Measurements from ENCODE around the gene PTTG1IP. TPM values are rescaled to one million over a fixed set of nuclear protein-coding genes. Genes with fewer than 3 reads are reported as not detected.
"Not testable (repeated sequence)": the region's sequence is repeated elsewhere in the genome, so short reads cannot be mapped to it uniquely, and the experiment has no call there.

Gene PTTG1IP
- total RNA-seq, 1 donor from 2014 or later, result 88.6 TPM

DNA sequence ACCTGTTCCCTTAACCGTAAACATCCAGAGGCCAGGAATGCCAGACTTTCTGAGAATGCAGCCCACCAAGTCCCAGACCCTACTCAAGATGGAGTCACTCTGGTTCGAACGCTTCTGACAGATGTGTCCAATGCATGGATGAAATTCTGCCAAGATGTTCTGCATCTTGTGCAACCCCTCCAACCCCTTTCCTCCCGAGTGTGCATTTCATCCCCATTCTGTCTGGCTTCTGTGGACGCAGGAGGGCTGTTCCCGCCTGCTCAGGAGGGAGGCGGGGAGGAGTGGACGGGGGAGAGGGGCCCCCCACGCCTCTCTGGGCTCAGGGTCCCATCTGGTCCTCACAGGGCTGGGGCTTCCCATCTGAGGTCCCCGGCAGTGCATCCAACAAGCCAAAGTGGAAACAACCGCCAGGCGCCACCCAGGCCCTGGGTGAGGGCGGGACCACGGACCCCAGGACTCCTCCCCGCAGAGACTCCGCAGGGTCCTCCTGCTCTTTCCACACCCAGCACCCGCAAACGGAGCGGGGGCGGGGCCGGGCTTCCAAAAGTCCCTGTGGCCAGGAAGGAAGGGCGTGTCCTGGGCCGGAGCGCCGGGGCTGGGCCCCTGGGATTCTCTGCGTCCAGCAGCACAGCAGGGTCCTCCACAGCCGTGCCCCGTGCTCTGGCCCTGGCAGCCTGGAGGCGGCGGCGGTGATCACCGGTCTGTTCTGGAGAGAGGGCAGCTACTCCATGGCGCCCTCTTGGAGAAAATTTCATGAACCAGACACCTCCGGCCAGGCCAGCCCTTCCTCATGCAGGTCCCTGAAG, 27.9 kb downstream of the PTTG1IP start:
- no peak for DNase-seq

DNA sequence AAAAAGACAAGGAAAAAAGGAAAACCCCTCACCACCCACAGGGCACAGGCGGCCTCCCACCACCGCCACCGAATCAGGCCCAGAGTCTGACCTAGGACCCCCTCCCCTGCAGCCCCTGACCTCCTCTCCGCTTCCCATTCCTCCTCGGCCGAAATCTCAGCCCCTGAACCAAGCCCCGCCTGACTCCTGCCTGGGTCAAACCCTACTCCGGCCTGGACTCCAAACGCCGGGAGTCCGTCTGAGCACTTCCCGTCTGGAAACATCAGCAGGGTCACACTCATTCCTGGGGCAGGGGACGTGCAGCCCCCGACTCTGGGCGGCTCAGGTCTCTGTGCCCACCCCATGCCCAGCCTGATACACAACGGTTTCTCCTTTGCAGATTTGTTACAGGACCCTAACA, 29.2 kb downstream of the PTTG1IP start:
- DNase-seq, result no peak

GRCh38 chr21:44842721-44843445, 30.6 kb downstream of the PTTG1IP start:
- no peak for DNase-seq

GRCh38 chr21:44842087-44842486, 31.4 kb downstream of the PTTG1IP start:
- DNase-seq, result no peak

GRCh38 chr21:44840771-44841170, 32.7 kb downstream of the PTTG1IP start:
- no peak for DNase-seq

- DNase-seq, result no peak
Observed at GRCh38 chr21:44838951-44839350, 34.5 kb downstream of the PTTG1IP start.

GRCh38 chr21:44838039-44838895, 35.2 kb downstream of the PTTG1IP start:
- DNase-seq, result no peak

- no peak for DNase-seq
Observed at GRCh38 chr21:44837537-44837936, 36.0 kb downstream of the PTTG1IP start.

- no peak for DNase-seq
Observed at GRCh38 chr21:44836666-44837471, 36.6 kb downstream of the PTTG1IP start.

DNA sequence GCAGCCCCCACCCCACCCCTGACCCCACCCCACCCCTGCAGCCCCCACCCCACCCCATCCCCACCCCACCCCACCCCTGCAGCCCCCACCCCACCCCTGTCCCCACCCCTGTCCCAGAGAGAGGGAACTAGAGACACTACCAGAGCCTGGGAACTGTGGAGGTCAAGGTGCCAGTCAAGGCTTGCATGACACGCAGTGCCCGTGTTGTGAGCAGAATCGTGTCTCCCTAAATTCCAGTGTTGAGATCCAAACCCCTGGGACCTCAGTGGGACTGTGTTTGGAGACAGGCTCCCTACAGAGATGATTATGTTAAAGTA, 37.2 kb downstream of the PTTG1IP start:
- no peak for DNase-seq

DNA sequence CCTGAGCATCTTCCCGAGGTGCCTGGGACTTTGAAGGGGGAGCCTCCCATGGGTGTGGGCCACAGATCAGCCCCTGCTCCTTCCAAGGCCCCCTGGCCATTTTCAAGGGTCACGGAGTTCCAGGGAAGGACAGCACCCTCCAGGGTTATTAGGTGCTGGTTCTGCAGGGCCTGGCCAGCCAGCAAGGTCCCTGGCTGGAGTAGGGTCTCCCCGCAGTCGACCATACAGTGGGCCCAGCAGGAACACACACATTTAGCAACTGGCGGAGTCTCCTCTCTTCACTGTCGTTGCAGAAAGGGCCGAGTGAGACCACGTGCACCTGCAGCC, 37.9 kb downstream of the PTTG1IP start:
- DNase-seq, result no peak

DNA sequence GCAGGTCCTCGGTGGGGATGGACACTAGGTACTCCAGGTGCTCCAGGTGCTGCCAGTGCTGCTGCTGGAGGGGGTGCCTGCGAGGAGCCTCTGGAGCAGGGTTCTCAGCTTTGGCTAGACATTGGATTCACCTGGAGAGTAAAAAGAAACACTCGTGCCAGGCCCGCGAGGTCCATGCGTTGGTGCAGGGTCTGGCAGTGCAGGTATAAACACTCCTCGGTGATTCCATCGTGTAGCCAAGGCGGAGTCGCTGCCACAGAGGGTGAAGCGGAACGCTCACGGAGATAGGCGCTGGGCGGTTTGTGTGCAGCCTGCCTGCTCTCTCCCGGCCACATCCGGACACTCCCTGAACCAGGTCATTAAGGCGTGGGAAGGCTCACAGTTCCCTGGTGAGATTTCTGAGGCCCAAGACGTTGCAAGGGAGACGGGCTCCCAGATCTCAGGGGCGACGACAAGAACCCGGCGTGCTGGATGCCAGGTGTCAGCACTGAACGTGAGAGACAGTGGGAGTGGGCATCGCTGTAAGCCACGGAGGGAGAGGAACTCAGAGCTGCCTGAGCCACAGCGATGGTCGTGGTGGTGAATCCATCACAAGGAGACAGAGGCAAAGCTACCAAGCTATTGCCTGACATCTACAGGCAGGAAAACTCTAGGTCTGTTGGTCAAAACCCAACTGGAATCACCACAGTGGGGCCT, 38.4 kb downstream of the PTTG1IP start:
- DNase-seq, result no peak

- no peak for DNase-seq
Observed at GRCh38 chr21:44834231-44834950, 39.1 kb downstream of the PTTG1IP start.

DNA sequence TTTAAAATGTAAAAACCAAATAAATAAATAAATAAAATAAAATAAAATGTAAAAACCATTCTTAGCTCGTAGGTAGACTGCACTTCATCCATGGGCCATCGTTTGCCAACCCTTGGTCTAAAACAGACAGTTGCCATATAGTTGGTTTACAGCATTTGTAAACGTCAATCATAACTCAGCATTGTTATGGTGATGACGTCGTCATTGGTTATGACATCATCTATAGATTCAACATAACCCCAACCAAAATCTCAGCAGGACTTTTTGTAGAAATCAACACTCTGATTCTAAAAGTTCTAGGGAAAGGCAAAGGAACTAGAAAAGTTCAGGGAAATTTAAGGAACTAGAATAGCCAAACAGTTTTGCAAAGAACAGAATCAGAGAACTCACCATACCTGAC, 39.8 kb downstream of the PTTG1IP start:
- DNase-seq, result no peak

GRCh38 chr21:44832516-44833255, 40.8 kb downstream of the PTTG1IP start:
- DNase-seq, result not testable (repeated sequence)

- no peak for DNase-seq
Observed at GRCh38 chr21:44831227-44831860, 42.1 kb downstream of the PTTG1IP start.

GRCh38 chr21:44829507-44830092, 43.9 kb downstream of the PTTG1IP start:
- DNase-seq, result no peak

- DNase-seq, result no peak
Observed at GRCh38 chr21:44828362-44829056, 45.0 kb downstream of the PTTG1IP start.

Measured in skin of body (tissue), 2 donors.